HFF-Myc (cell line): ENCODE measurements around the gene USE1.

Experiments
- DNase-seq: peaks from one replicate; pipeline ENCODE4 v3.0.0-alpha.2; 2011; ENCODE audit warnings: low read depth; ENCODE audit errors: extremely low read depth
- H3K4me3 ChIP-seq: replicated peaks from 2 replicates; pipeline ENCODE4 v1.5.1; 2011; ENCODE audit warnings: low read depth, mild to moderate bottlenecking, control low read depth, low read length
- CTCF ChIP-seq: IDR thresholded peaks from 2 replicates; pipeline ENCODE4 v1.5.1; 2012; ENCODE audit warnings: mild to moderate bottlenecking, low read depth, low read length, control low read depth; ENCODE audit errors: missing control alignments

Gene USE1

GRCh38 chr19:17205237-17206140, 9.7 kb upstream of the USE1 start:
- DNase-seq: no peak
- H3K4me3 ChIP-seq: no peak overlapping the region
- TF ChIP-seq CTCF: peak; percentile 74

- no peak for TF ChIP-seq CTCF
- DNase-seq: no peak
Observed at GRCh38 chr19:17206736-17207581, 8.2 kb upstream of the USE1 start.

GRCh38 chr19:17209126-17210036, 5.8 kb upstream of the USE1 start:
- no peak for TF ChIP-seq CTCF
- H3K4me3 ChIP-seq: no peak overlapping the region
- no peak for DNase-seq

More at GRCh38 chr19:17206736-17207581, 8.2 kb upstream of the USE1 start:
- no peak overlapping the region for H3K4me3 ChIP-seq

GRCh38 chr19:17210296-17210695, 4.9 kb upstream of the USE1 start:
- H3K4me3 ChIP-seq: no peak overlapping the region
- DNase-seq: no peak
- no peak for TF ChIP-seq CTCF

- no peak overlapping the region for H3K4me3 ChIP-seq
- no peak for TF ChIP-seq CTCF
- DNase-seq: no peak
Observed at GRCh38 chr19:17211547-17212446, 3.4 kb upstream of the USE1 start.

GRCh38 chr19:17213334-17213733, 1.8 kb upstream of the USE1 start:
- no peak overlapping the region for H3K4me3 ChIP-seq
- no peak for DNase-seq
- no peak for TF ChIP-seq CTCF
